ENCODE results near the gene FRS2. TPM values are rescaled to one million over a fixed set of nuclear protein-coding genes. Genes with fewer than 3 reads are reported as not detected.

Gene FRS2
- total and polyA plus RNA-seq, 2 experiments from 2014 or later: 15.9 to 43.2 TPM

- peak; percentile 49 for TF ChIP-seq CTCF (IDR thresholded peaks at IDR 0.05; ENCODE audit: low read depth, low read length)
- H3K27me3 ChIP-seq: no peaks in the 10 kb centered on the region
- no peaks in the 10 kb centered on the region for H3K4me1 ChIP-seq (ENCODE audit: low read depth)
- peaks cover 38% of the 10 kb centered on the region for H3K36me3 ChIP-seq
- H3K9me3 ChIP-seq (ENCODE audit: low read depth): no peaks in the 10 kb centered on the region
- peak; percentile 97 to 99 for DNase-seq (ENCODE audit: low read depth in 1 of 2, low spot score in 1 of 2)
- H3K27ac ChIP-seq: peak within 1 kb of the TSS; percentile 96
- peak within 1 kb of the TSS; percentile 79 for H3K4me3 ChIP-seq
Measured at GRCh38 chr12:69585189-69586062, 115.2 kb downstream of the FRS2 start, which contains the start of gene CCT2. TSS of gene CCT2 (plus strand) at chr12:69585459. CDS start at chr12:69585522, 63 bp downstream.

- peaks cover 68% of the 10 kb centered on the region for H3K36me3 ChIP-seq
- TF ChIP-seq CTCF (IDR thresholded peaks at IDR 0.05; ENCODE audit: low read depth, low read length): no peak
Measured at GRCh38 chr12:69588527-69588926, 118.3 kb downstream of the FRS2 start.

GRCh38 chr12:69589082-69589481 lies 118.9 kb downstream of the FRS2 start:
- no peak for TF ChIP-seq CTCF (IDR thresholded peaks at IDR 0.05; ENCODE audit: low read depth, low read length)
- no peaks in the 10 kb centered on the region for H3K27me3 ChIP-seq
- DNase-seq (ENCODE audit: low read depth in 1 of 2, low spot score in 1 of 2): no peak
- H3K4me1 ChIP-seq (ENCODE audit: low read depth): no peaks in the 10 kb centered on the region
- peaks cover 74% of the 10 kb centered on the region for H3K36me3 ChIP-seq
- no peak overlapping the region for H3K27ac ChIP-seq
- H3K4me3 ChIP-seq: no peak overlapping the region
- no peaks in the 10 kb centered on the region for H3K9me3 ChIP-seq (ENCODE audit: low read depth)

More at GRCh38 chr12:69588527-69588926, 118.3 kb downstream of the FRS2 start:
- Histone ChIP-seq H3K9me3 (ENCODE audit: low read depth) (no peaks in the 10 kb centered on the region), H3K4me1 (ENCODE audit: low read depth) (no peaks in the 10 kb centered on the region), H3K4me3 (no peak overlapping the region), H3K27ac (no peak overlapping the region), H3K27me3 (no peaks in the 10 kb centered on the region)
- DNase-seq (ENCODE audit: low read depth in 1 of 2, low spot score in 1 of 2): no peak

GRCh38 chr12:69595689-69596088 lies 125.5 kb downstream of the FRS2 start:
- Histone ChIP-seq H3K4me3 (no peak overlapping the region), H3K27me3 (no peaks in the 10 kb centered on the region), H3K4me1 (ENCODE audit: low read depth) (no peaks in the 10 kb centered on the region), H3K27ac (peak overlapping the region; percentile 16), H3K9me3 (ENCODE audit: low read depth) (no peaks in the 10 kb centered on the region), H3K36me3 (peaks cover 92% of the 10 kb centered on the region)
- no peak for TF ChIP-seq CTCF (IDR thresholded peaks at IDR 0.05; ENCODE audit: low read depth, low read length)
- no peak for DNase-seq (ENCODE audit: low read depth in 1 of 2, low spot score in 1 of 2)

- no peak for TF ChIP-seq CTCF (IDR thresholded peaks at IDR 0.05; ENCODE audit: low read depth, low read length)
- Histone ChIP-seq H3K9me3 (ENCODE audit: low read depth) (no peaks in the 10 kb centered on the region), H3K27me3 (no peaks in the 10 kb centered on the region), H3K27ac (peak overlapping the region; percentile 48), H3K4me3 (no peak overlapping the region), H3K36me3 (peaks cover 83% of the 10 kb centered on the region), H3K4me1 (ENCODE audit: low read depth) (no peaks in the 10 kb centered on the region)
- no peak for DNase-seq (ENCODE audit: low read depth in 1 of 2, low spot score in 1 of 2)
Measured at GRCh38 chr12:69598174-69598753, 128.1 kb downstream of the FRS2 start.
